AG09309 (cell line): Measurements from ENCODE around the gene MAPK11.
"Not testable (repeated sequence)": the region's sequence is repeated elsewhere in the genome, so short reads cannot be mapped to it uniquely, and the experiment has no call there.

Source experiments
- DNase-seq: peaks from one replicate; pipeline ENCODE4 v3.0.0-alpha.2; 2010; ENCODE audit warnings: low read depth
- H3K4me3 ChIP-seq: 2 replicates; pipeline ENCODE4 v1.5.1; 2011; ENCODE audit warnings: mild to moderate bottlenecking, low read depth, low read length, moderate library complexity; ENCODE audit not compliant: control insufficient read depth
- CTCF ChIP-seq: IDR thresholded peaks from 2 replicates; pipeline ENCODE4 v1.5.1; 2011; ENCODE audit warnings: mild to moderate bottlenecking, low read depth, low read length, inconsistent platforms; ENCODE audit not compliant: insufficient read depth, control insufficient read depth; ENCODE audit errors: missing control alignments

The MAPK11 gene

GRCh38 chr22:50277761-50278160, 7.6 kb upstream of the MAPK11 start:
- no peak overlapping the region for H3K4me3 ChIP-seq
- TF ChIP-seq CTCF: no peak
- no peak for DNase-seq

- DNase-seq: no peak
- TF ChIP-seq CTCF: peak; percentile 58
- no peak overlapping the region for H3K4me3 ChIP-seq
These were observed 6.0 kb upstream of the MAPK11 start for GRCh38 chr22:50276143-50276542.

- TF ChIP-seq CTCF: no peak
- no peak overlapping the region for H3K4me3 ChIP-seq
- no peak for DNase-seq
These were observed 5.2 kb upstream of the MAPK11 start for GRCh38 chr22:50275181-50276055.

GRCh38 chr22:50274771-50275170, 4.6 kb upstream of the MAPK11 start:
- DNase-seq: no peak
- no peak for TF ChIP-seq CTCF
- H3K4me3 ChIP-seq: no peak overlapping the region

- no peak overlapping the region for H3K4me3 ChIP-seq
- no peak for DNase-seq
- TF ChIP-seq CTCF: peak; percentile 33
These were observed 4.1 kb upstream of the MAPK11 start for GRCh38 chr22:50274311-50274710.

GRCh38 chr22:50273781-50274180, 3.6 kb upstream of the MAPK11 start:
- DNase-seq, H3K4me3 ChIP-seq: not testable (repeated sequence)

GRCh38 chr22:50273352-50273751, 3.2 kb upstream of the MAPK11 start:
- H3K4me3 ChIP-seq, DNase-seq: not testable (repeated sequence)
